HG02588 (cell line): ENCODE measurements around the gene KANSL1.
A peak's percentile ranks its signal among the peaks of the same experiment; 100 is the strongest.
"Not testable (repeated sequence)": the region's sequence is repeated elsewhere in the genome, so short reads cannot be mapped to it uniquely, and the experiment has no call there.

Experiments used
- ATAC-seq: cut with Tn5 transposase; IDR thresholded peaks from one replicate; pipeline ENCODE4 v1.9.1; 2021; ENCODE audit warnings: mild to moderate bottlenecking, moderate library complexity; ENCODE audit not compliant: unreplicated experiment

KANSL1 gene

GRCh38 chr17:46193626-46194392 is 580 bp upstream of the KANSL1 start:
- peak; percentile 59 for ATAC-seq

DNA sequence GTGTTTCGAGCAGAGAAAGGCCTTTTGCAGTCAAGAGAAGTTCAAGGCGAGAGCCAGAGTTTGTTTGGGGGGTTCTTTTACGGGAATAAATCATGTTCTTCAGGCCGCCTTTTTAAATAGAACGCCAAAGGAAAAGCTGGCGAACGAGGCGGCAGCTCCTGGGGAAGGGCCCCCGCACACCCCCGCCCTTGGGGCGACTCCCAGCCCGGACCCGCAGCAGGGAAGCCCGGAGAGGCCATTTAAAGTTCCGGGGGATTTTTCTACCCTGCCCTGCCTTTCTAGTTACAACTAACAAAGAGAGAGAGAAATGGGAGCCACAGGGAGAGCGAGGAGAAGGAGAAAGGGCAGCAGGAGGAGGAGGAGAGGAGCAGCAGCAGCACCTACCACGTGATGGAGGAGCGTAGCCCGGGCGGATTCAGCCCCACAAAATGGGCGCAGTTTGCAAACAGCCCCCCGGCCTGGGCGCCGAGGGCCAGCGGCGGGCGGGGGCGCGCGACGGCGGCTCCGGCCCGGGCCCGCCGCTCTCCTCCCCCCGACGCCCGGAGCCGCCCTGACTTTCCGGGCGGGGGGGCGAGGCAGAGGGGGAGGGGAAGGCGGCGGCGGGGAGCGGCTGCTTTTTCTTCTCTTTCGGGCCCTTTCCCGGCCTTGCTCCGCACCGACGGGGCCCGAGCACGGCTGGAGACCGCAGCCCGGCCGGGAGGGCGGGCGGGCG is 634 bp downstream of the KANSL1 start:
- peak; percentile 31 for ATAC-seq

DNA sequence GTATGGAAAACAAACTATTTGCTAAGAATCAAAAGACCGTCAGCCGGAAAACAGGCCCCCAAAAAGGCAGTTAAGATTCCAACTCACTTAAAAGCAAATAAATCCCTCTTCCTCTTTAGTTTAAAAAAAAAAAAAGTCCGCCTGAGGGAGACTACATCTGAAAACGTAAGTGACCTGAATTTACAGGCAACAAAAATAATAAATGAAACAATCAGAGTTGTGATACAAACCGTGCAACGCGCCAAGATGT is 1.1 kb downstream of the KANSL1 start:
- ATAC-seq: no peak

- no peak for ATAC-seq
Observed at GRCh38 chr17:46191322-46192188, 1.7 kb downstream of the KANSL1 start.

- no peak for ATAC-seq
Observed at GRCh38 chr17:46190763-46191162, 2.5 kb downstream of the KANSL1 start.

DNA sequence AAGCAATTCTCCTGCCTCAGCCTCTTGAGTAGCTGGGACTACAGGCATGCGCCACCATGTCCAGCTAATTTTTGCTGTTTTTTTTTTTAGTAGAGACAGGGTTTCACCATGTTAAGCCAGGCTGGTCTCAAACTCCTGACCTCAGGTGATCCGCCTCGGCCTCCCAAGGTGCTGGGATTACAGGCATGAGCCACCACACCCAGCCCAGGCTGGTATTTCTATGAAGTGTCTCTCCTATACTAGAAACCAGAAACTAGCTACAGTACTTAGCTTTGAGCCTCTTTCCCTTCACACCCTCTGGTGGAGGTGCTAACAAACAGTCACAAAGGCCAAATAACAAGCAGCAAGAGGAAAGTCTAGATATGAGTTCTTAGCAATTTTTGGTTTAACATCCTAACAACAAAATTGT is 6.4 kb downstream of the KANSL1 start:
- not testable (repeated sequence) for ATAC-seq

DNA sequence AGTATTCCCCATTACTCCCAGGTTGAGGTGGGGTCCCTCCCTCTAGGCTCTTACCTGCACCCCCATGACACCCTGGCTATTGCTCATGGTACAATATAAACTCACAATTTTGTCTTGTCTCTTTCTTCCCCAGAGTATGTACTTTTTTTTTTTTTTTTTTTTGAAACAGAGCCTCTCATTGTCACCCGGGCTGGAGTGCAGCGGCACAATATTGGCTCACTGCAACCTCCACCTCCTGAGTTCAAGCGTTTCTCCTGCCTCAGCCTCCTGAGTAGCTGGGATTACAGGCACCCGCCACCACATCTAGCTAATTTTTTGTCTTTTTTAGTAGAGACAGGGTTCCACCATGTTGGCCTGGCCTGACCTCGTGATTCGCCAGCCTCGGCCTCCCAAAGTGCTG is 8.5 kb downstream of the KANSL1 start:
- ATAC-seq: no peak

GRCh38 chr17:46183383-46183782 is 9.8 kb downstream of the KANSL1 start:
- ATAC-seq: not testable (repeated sequence)

DNA sequence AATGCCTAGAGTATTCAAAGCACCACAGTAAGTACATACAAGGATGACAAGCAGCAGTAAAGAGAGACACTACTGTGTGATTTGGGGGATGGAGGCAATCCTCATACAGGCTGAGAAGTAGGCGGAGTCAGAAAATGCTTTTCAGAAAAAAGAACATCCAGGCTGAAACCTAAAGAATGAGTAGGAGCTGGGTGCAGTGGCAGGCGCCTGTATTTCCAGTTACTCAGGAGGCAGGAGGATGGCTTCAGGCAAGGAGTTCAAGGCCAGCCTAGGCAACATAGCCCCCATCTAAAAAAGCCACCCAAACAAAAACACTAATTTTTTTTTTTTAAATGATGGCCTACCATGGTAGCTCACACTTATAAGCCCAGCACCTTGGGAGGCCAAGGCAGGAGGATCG is 10.3 kb downstream of the KANSL1 start:
- no peak for ATAC-seq

DNA sequence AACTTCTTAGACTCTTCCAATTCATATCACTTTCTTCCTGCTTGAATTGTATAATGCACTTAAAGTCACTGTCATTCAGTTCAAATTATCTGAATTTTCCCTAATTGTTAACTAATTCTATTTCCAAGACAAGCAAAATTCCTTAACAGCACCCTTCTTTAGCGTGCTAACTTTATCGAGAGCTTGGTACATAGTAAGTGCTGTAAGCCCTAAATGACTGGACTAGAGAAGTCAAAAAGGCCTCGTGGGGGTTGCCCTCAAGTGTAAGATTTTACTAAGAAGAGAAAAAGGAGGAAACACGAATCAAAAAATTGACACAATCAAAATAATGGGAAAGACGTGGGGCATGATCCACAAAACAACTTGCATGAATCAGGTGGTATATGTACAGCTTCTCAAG is 11.3 kb downstream of the KANSL1 start:
- no peak for ATAC-seq

- ATAC-seq: not testable (repeated sequence)
Observed at GRCh38 chr17:46181316-46181715, 11.9 kb downstream of the KANSL1 start.

- ATAC-seq: no peak
Observed at GRCh38 chr17:46180892-46181274, 12.3 kb downstream of the KANSL1 start.

DNA sequence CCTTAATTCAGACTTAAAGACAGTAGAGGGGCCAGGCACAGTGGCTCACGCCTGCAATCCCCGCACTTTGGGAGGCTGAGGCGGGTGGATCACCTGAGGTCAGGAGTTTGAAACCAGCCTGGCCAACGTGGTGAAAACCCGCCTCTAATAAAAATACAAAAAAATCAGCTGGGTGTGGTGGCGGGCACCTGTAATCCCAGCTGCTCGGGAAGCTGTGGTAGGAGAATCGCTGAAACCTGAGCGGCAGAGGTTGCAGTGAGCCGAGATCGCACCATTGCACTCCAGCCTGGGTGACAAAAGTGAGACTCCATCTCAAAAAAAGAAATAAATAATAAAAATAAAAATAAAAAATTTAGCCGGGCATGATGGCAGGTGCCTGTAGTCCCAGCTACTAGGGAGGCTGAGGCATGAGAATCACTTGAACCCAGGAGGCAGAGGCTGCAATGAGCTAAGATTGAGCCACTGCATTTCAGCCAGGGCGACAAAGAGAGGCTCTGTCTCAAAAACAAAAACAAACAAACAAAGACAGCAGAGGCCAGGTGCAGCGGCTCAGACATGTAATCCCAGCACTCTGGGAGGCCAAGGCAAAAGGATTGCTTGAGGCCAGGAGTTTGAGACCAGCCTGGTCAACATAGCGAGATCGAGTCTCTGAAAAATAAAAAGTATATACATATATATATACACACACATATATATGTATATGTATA is 12.9 kb downstream of the KANSL1 start:
- ATAC-seq: not testable (repeated sequence)

GRCh38 chr17:46179375-46179999 is 13.7 kb downstream of the KANSL1 start:
- no peak for ATAC-seq

DNA sequence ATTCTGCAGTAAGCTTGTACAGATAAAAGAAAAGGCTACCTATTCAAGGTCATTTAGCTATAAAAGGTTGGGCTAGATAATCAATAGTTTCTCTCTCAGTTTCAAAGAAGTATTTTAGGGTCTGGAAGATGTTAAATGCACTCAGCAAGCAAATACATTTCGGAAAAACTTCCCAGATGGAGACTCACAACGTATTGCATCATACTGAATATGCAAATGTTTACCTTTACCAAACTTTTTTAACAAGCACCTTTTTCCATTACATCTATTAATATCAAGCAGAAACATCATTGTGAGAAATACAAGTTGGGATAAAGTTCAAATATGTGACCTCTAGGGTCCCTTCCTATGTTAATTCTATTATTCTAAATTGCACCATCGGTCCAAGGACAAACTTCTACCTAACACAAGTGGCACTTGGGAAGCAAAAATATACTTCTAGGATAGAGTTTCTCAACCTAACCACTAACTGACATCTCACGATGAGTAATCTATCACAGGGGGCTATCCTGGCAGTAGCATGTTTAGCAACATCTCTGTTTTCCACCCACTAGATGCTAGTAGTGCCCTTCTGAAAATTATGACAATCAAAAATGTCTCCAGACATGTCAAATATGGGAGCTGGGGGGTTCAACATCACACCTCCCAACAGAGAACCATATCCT is 14.5 kb downstream of the KANSL1 start:
- ATAC-seq: no peak

DNA sequence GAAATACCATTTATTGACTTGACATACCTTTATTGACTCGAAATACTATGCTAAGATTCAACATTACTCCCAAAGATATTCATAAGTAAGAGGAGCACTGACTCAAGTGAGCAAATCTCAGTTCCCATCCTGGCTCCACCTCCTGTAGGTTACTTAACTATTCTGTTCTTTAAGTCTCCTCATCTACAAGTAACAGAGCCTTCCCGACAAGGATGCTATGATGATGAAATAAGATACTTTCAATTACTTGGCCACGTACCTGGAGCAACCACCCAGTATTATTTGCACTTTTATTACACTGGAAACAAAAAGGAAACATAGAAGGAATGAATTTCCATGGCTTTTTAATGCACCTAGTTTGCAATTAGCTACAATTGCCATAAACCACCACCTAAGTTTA is 16.3 kb downstream of the KANSL1 start:
- ATAC-seq: no peak

DNA sequence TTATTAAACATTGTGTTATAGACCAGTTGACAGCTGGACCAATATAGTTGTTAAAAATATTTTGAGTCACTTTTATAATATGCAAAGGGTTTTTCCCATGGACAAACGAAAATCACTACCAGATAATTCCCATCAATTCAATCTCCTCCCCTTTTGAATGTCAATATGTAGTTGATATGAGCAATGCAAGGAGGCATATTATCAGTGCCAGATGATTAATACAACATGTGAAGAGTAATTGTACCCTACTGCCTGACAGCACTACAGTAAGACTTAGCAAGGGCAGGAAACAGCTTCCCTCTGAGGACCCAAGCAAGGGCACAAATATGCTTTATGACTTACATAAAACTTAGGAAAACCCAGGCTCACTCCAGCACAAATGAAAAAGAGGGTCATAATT is 17.3 kb downstream of the KANSL1 start:
- no peak for ATAC-seq

GRCh38 chr17:46173153-46173552 is 20.1 kb downstream of the KANSL1 start:
- ATAC-seq: no peak

DNA sequence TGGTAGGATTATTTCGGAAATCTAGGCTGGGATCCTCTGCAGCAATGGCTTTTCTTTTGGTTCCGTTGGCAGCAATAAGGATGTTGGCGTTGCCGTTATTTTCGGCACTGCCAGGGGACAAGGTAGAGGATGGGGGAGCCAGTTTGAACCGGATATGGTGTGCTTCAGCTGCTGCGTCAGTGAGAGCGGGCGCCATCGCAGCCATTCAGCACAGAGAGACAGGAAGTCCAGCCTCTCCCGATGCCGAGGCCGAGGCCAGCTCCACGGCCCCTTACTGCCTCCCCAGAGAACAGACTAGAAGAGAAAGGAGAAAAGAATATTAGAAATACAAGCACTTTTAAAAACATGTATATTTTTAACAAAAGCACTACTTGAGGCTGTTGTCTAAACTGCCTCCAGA is 21.3 kb downstream of the KANSL1 start:
- ATAC-seq: no peak
